NCI-H69 (cell line): ENCODE data around the gene HINT2.
A peak's percentile ranks its signal among the peaks of the same experiment; 100 is the strongest.

Experiments
- DNase-seq: peaks from one replicate; lab custom pipeline; 2025; lab: John Stamatoyannopoulos, UW

Gene HINT2

GRCh38 chr9:35774907-35775635 lies 39.8 kb downstream of the HINT2 start:
- DNase-seq = peak; percentile 88

- DNase-seq = peak; percentile 85
Observed at GRCh38 chr9:35771943-35772342, 42.9 kb downstream of the HINT2 start.

- DNase-seq = peak; percentile 93
Observed at GRCh38 chr9:35771534-35771933, 43.3 kb downstream of the HINT2 start.

GRCh38 chr9:35771075-35771433 lies 43.8 kb downstream of the HINT2 start:
- peak; percentile 43 for DNase-seq

- DNase-seq = no peak
Observed at GRCh38 chr9:35769763-35770162, 45.1 kb downstream of the HINT2 start.

- no peak for DNase-seq
Observed at GRCh38 chr9:35767458-35767857, 47.4 kb downstream of the HINT2 start.

GRCh38 chr9:35766997-35767396 lies 47.8 kb downstream of the HINT2 start:
- DNase-seq = no peak

GRCh38 chr9:35763803-35764202 lies 51.0 kb downstream of the HINT2 start:
- DNase-seq = no peak

GRCh38 chr9:35763181-35763580 lies 51.7 kb downstream of the HINT2 start:
- no peak for DNase-seq
